K562 (cell line): ENCODE measurements around the gene GLRX3. TPM values are rescaled to one million over a fixed set of nuclear protein-coding genes. Genes with fewer than 3 reads are reported as not detected.
"Not testable (repeated sequence)": the region's sequence is repeated elsewhere in the genome, so short reads cannot be mapped to it uniquely, and the experiment has no call there.

ENCODE experiments used
- ATAC-seq: fragments of 200-7000 bp; cut with Tn5 transposase; 3 replicates; pipeline ENCODE4 v1.9.1; 2020; ENCODE audit warnings: moderate library complexity
- BruUV-seq: library from RNA; stranded (reverse); fragments of 400-500 nt; replicated peaks from 2 replicates; lab custom pipeline; 2021; lab: Mats Ljungman, UMichigan
- CTCF ChIA-PET: fragments of 300-600 bp; formaldehyde crosslinking; extraction: SDS; loops from one replicate; lab custom pipeline; 2021; ENCODE audit warnings: low intra/inter-chr PET ratio; lab: Yijun Ruan, JAX
- POLR2A ChIA-PET: fragments of 300-600, 350-650 bp; sonication (Branson Sonifier 250); formaldehyde crosslinking; extraction: SDS; loops from one replicate; lab custom pipeline; 2021; ENCODE audit warnings: antibody characterized with exemption, inconsistent platforms; lab: Yijun Ruan, JAX
- DNase-seq, 4 experiments: peaks; one replicate each; pipeline versions ENCODE4 v3.0.0 to v3.0.0-alpha.2; 2011 to 2018; ENCODE audit warnings: low spot score in 3 of 4, mixed read lengths in 3 of 4; ENCODE audit errors: extremely low read depth in 1 of 4
- FAIRE-seq: peaks from 2 replicates; lab custom pipeline; 2011; peaks lifted over from hg19 to GRCh38; lab: Jason Lieb, UNC
- H2AFZ ChIP-seq: 2 replicates; pipeline ENCODE4 v1.6.0; 2011; ENCODE audit warnings: low read depth, low read length, control low read depth, inconsistent platforms
- H3K27ac ChIP-seq: fragments of 200-600 bp; 3 replicates; pipeline ENCODE4 v1.8.0; 2011; ENCODE audit warnings: low read depth, mild to moderate bottlenecking, control low read depth, inconsistent platforms, low read length, moderate library complexity, mixed read lengths; ENCODE audit errors: extremely low read depth
- H3K27me3 ChIP-seq, 2 experiments: fragments of 300-600 bp in 1 of 2; 2 replicates in 1 of 2; 3 replicates in 1 of 2; pipeline versions ENCODE4 v1.6.0 to v1.8.0; 2011; ENCODE audit warnings: inconsistent platforms in 2 of 2, low read length in 2 of 2, mild to moderate bottlenecking in 1 of 2, mixed read lengths in 1 of 2, moderate library complexity in 1 of 2; ENCODE audit not compliant: control insufficient read depth in 2 of 2, insufficient read depth in 2 of 2
- H3K36me3 ChIP-seq: fragments of 300-600 bp; 3 replicates; pipeline ENCODE4 v1.8.0; 2011; ENCODE audit warnings: mild to moderate bottlenecking, low read length, inconsistent platforms; ENCODE audit not compliant: control insufficient read depth, insufficient read depth
- H3K4me1 ChIP-seq, 2 experiments: fragments of 200-600 bp in 1 of 2; replicated peaks in 1 of 2; 2 replicates in 1 of 2; 3 replicates in 1 of 2; pipeline versions ENCODE4 v1.5.1 to v1.8.0; 2011; ENCODE audit warnings: inconsistent platforms in 2 of 2, low read length in 2 of 2, mild to moderate bottlenecking in 1 of 2, mixed read lengths in 1 of 2, moderate library complexity in 1 of 2; ENCODE audit not compliant: control insufficient read depth in 2 of 2, insufficient read depth in 2 of 2
- H3K4me2 ChIP-seq: 2 replicates; pipeline ENCODE4 v1.6.1; 2011; ENCODE audit warnings: low read length, control low read depth, inconsistent platforms, mixed read lengths; ENCODE audit not compliant: insufficient read depth
- H3K4me3 ChIP-seq: fragments of 200-600 bp; sonication (generic), shearing (Covaris generic); 2 replicates; pipeline ENCODE4 v1.5.1; 2016; ENCODE audit warnings: control low read depth, inconsistent platforms
- H3K79me2 ChIP-seq: fragments of 200-600 bp; 3 replicates; pipeline ENCODE4 v1.8.0; 2011; ENCODE audit warnings: low read length, inconsistent platforms; ENCODE audit not compliant: control insufficient read depth, insufficient read depth
- H3K9ac ChIP-seq, 2 experiments: 2 replicates each; pipeline versions ENCODE4 v1.6.0 to v1.6.1; 2011; ENCODE audit warnings: low read depth in 2 of 2, low read length in 2 of 2, control low read depth in 1 of 2, inconsistent platforms in 1 of 2, mild to moderate bottlenecking in 1 of 2, mixed read lengths in 1 of 2; ENCODE audit not compliant: insufficient read depth in 1 of 2
- H3K9me1 ChIP-seq: one replicate; pipeline ENCODE4 v1.6.0; 2011; ENCODE audit warnings: inconsistent platforms, mild to moderate bottlenecking, low read length, moderate library complexity; ENCODE audit not compliant: control insufficient read depth, insufficient read depth
- H3K9me3 ChIP-seq: replicated peaks from 2 replicates; pipeline ENCODE4 v1.5.1; 2011; ENCODE audit warnings: low read depth, low read length, inconsistent platforms; ENCODE audit not compliant: control insufficient read depth, insufficient read depth
- H4K20me1 ChIP-seq: replicated peaks from 2 replicates; pipeline ENCODE4 v1.6.1; 2011; ENCODE audit warnings: low read length, inconsistent platforms, mixed read lengths; ENCODE audit not compliant: control insufficient read depth, insufficient read depth
- MAZ ChIP-seq, 2 experiments: fragments of 450-650 bp in 1 of 2; sonication (generic) in 1 of 2; formaldehyde crosslinking; IDR thresholded peaks in 1 of 2; conservative IDR thresholded peaks in 1 of 2; 2 replicates each; pipeline versions ENCODE4 v1.4.0 to v1.5.0; 2020; ENCODE audit warnings: mild to moderate bottlenecking in 1 of 2, missing genetic modification reagents in 1 of 2
- NFYB ChIP-seq: IDR thresholded peaks from 2 replicates; pipeline ENCODE4 v1.6.1; 2011; ENCODE audit warnings: mild to moderate bottlenecking, moderate library complexity; ENCODE audit not compliant: insufficient read length; ENCODE audit errors: extremely low read depth
- PHF20 ChIP-seq: fragments of 450-650 bp; IDR thresholded peaks from 2 replicates; pipeline ENCODE4 v1.6.1; 2018; ENCODE audit not compliant: partially characterized antibody
- POLR2H ChIP-seq: IDR thresholded peaks from 2 replicates; pipeline ENCODE4 v1.6.1; 2016; ENCODE audit warnings: missing genetic modification characterization, low read depth, mild to moderate bottlenecking, control low read depth, missing compliant biosample characterization, moderate library complexity
- SP1 ChIP-seq: sonication (generic); formaldehyde crosslinking; IDR thresholded peaks from 2 replicates; pipeline ENCODE4 v1.8.1; 2022; ENCODE audit warnings: mild to moderate bottlenecking, missing genetic modification reagents
- ZNF143 ChIP-seq: sonication (generic); formaldehyde crosslinking; IDR thresholded peaks from 2 replicates; pipeline ENCODE4 v1.9.0; 2022; ENCODE audit warnings: mild to moderate bottlenecking, missing genetic modification reagents
- ZNF232 ChIP-seq: sonication (generic); formaldehyde crosslinking; IDR thresholded peaks from 2 replicates; pipeline ENCODE4 v1.8.0; 2022; ENCODE audit warnings: mild to moderate bottlenecking, missing genetic modification reagents
- ZNF431 ChIP-seq: sonication (generic); formaldehyde crosslinking; IDR thresholded peaks from 2 replicates; pipeline ENCODE4 v1.8.0; 2022; ENCODE audit warnings: mild to moderate bottlenecking, missing genetic modification reagents
- WGBS: fragments of 100-300 bp; shearing (Covaris generic); methylation state at CpG from one replicate; pipeline ENCODE4 v1.1.6; 2016; ENCODE audit warnings: low coverage, mixed read lengths; ENCODE audit not compliant: insufficient coverage; ENCODE audit errors: missing lambda C conversion rate; 5-methylcytosine and 5-hydroxymethylcytosine counted together
- in situ Hi-C: fragments of 300-500 bp; cut with MboI; formaldehyde crosslinking; loops from 4 replicates; pipeline ENCODE4 v1.15.0; 2018; ENCODE audit warnings: inconsistent platforms, mixed read lengths
- intact Hi-C: fragments of 100-400 bp; cut with micrococcal nuclease; formaldehyde crosslinking; loops from 2 replicates; pipeline ENCODE4 v1.14.2; 2022
- polyA plus RNA-seq, 8 experiments: library from polyadenylated mRNA; depleted of rRNA in 4 of 8; stranded (reverse) in 5 of 8; unstranded in 3 of 8; fragments of >200 nt; fragmentation: Nextera tagmentation in 2 of 8; fragmentation: Illumina TruSeq in 1 of 8; extraction: Ambion mirVana in 2 of 8; extraction: Trizol in 1 of 8; gene quantifications; 2 replicates each; pipeline versions ENCODE4 v1.2.1 to v1.2.3, GENCODE V29; 2011 to 2014; ENCODE audit warnings: inconsistent platforms in 1 of 8, missing spikeins in 1 of 8
- total RNA-seq, 7 experiments: library from RNA; depleted of rRNA in 6 of 7; stranded (reverse); fragments of >200 nt in 6 of 7; fragmentation: Illumina TruSeq in 2 of 7; extraction: Trizol in 2 of 7; gene quantifications; 2 replicates each; pipeline versions ENCODE4 v1.2.1 to v1.2.3, GENCODE V29; 2011 to 2021; ENCODE audit warnings: low replicate concordance in 1 of 7
- TF ChIP-seq, protein P1 (sequence below): fragments of 450-650 bp; conservative IDR thresholded peaks from 2 replicates; pipeline ENCODE4 v1.6.1; 2016; ENCODE audit warnings: missing genetic modification characterization, low read depth, mild to moderate bottlenecking, control low read depth, missing compliant biosample characterization

GLRX3 gene
- total and polyA plus RNA-seq, 9 of the 15 experiments (the other 6 are each of a cell fraction or from before 2014, with no cell fraction given), result 115 to 190 (median 169) TPM

- H3K36me3 ChIP-seq, H3K27me3 ChIP-seq, H2AFZ ChIP-seq, in situ Hi-C loops, POLR2A ChIA-PET, H3K4me2 ChIP-seq, ATAC-seq, H3K9me3 ChIP-seq, CTCF ChIA-PET, FAIRE-seq, H4K20me1 ChIP-seq, H3K9me1 ChIP-seq, H3K27ac ChIP-seq, H3K4me3 ChIP-seq, DNase-seq, intact Hi-C loops, H3K79me2 ChIP-seq, H3K9ac ChIP-seq, H3K4me1 ChIP-seq, BruUV-seq: not testable (repeated sequence)
- WGBS, result 0% methylated on average over 1 of the region's 5 CpGs
Measured at GRCh38 chr10:130090565-130090964, 45.6 kb upstream of the GLRX3 start.

DNA sequence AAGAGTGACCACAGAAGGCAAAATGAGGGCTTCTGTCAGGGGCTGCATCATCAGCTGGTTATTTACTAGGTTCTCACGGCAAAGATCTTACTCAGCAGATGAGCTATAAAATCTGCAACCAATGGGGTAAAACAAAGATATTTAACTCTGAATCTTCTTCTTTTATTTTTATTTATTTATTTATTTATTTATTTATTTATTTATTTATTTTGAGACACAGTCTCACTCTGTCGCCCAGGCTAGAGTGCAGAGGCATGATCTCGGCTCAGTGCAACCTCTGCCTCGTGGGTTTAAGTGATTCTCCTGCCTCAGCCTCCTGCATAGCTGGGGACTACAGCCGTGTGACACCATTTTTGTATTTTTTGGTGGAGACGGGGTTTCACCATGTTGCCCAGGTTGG lies 36.8 kb upstream of the GLRX3 start:
- Histone ChIP-seq H3K79me2 (no peaks in the 10 kb centered on the region), H4K20me1 (no peaks in the 10 kb centered on the region), H3K9ac (no peak overlapping the region), H3K36me3 (no peaks in the 10 kb centered on the region), H3K4me3 (no peak overlapping the region), H3K9me1 (no peaks in the 10 kb centered on the region), H3K27me3 (no peaks in the 10 kb centered on the region), H3K4me1 (peaks cover 0 to 3% of the 10 kb centered on the region in 2 experiments; a peak in 1 of 5 replicates), H2AFZ (no peak overlapping the region), H3K27ac (no peak overlapping the region), H3K9me3 (no peaks in the 10 kb centered on the region), H3K4me2 (no peak overlapping the region)
- intact Hi-C loops, result no loop called here
- TF ChIP-seq ZNF431 (CRISPR knock-in tag) (no peak), NFYB (no peak), MAZ (CRISPR knock-in tag; conservative IDR thresholded peaks at IDR 0.05 in 1 of 2, IDR thresholded peaks at IDR 0.05 in 1 of 2) (no peak), ZNF143 (CRISPR knock-in tag) (no peak), SP1 (no peak), ZNF232 (CRISPR knock-in tag) (no peak), POLR2H (tag) (no peak), PHF20 (no peak)
- TF ChIP-seq, protein P1, sequence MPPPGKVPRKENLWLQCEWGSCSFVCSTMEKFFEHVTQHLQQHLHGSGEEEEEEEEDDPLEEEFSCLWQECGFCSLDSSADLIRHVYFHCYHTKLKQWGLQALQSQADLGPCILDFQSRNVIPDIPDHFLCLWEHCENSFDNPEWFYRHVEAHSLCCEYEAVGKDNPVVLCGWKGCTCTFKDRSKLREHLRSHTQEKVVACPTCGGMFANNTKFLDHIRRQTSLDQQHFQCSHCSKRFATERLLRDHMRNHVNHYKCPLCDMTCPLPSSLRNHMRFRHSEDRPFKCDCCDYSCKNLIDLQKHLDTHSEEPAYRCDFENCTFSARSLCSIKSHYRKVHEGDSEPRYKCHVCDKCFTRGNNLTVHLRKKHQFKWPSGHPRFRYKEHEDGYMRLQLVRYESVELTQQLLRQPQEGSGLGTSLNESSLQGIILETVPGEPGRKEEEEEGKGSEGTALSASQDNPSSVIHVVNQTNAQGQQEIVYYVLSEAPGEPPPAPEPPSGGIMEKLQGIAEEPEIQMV, result no peak
- BruUV-seq, result no TSS peak
- FAIRE-seq (no peak), ATAC-seq (no peak), DNase-seq (no peak)
- CTCF ChIA-PET, result no interaction called here
- POLR2A ChIA-PET, result interaction anchor here (0.8 kb wide), 1 partner anchor 11 kb away, joined by 3 read pairs; no protein-coding TSS in a partner anchor
- WGBS, result 8% methylated on average over 5 of the region's 6 CpGs
- in situ Hi-C loops, result no loop called here
